HG03135 (cell line): ENCODE results near the gene CNN1.
"Not testable (repeated sequence)": the region's sequence is repeated elsewhere in the genome, so short reads cannot be mapped to it uniquely, and the experiment has no call there.

Experiments
- ATAC-seq: cut with Tn5 transposase; IDR thresholded peaks from one replicate; pipeline ENCODE4 v1.9.1; 2021; ENCODE audit warnings: mild to moderate bottlenecking, moderate library complexity; ENCODE audit not compliant: unreplicated experiment

The CNN1 gene

GRCh38 chr19:11598746-11599145 is 60.1 kb downstream of the CNN1 start:
- ATAC-seq = no peak

GRCh38 chr19:11599704-11600103 is 61.1 kb downstream of the CNN1 start:
- not testable (repeated sequence) for ATAC-seq
